GM18520 (cell line): ENCODE data around the gene ATXN7.

ENCODE experiments used
- ATAC-seq: cut with Tn5 transposase; IDR thresholded peaks from one replicate; pipeline ENCODE4 v1.9.1; 2021; ENCODE audit not compliant: unreplicated experiment

ATXN7 gene, protein sequence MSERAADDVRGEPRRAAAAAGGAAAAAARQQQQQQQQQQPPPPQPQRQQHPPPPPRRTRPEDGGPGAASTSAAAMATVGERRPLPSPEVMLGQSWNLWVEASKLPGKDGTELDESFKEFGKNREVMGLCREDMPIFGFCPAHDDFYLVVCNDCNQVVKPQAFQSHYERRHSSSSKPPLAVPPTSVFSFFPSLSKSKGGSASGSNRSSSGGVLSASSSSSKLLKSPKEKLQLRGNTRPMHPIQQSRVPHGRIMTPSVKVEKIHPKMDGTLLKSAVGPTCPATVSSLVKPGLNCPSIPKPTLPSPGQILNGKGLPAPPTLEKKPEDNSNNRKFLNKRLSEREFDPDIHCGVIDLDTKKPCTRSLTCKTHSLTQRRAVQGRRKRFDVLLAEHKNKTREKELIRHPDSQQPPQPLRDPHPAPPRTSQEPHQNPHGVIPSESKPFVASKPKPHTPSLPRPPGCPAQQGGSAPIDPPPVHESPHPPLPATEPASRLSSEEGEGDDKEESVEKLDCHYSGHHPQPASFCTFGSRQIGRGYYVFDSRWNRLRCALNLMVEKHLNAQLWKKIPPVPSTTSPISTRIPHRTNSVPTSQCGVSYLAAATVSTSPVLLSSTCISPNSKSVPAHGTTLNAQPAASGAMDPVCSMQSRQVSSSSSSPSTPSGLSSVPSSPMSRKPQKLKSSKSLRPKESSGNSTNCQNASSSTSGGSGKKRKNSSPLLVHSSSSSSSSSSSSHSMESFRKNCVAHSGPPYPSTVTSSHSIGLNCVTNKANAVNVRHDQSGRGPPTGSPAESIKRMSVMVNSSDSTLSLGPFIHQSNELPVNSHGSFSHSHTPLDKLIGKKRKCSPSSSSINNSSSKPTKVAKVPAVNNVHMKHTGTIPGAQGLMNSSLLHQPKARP

DNA sequence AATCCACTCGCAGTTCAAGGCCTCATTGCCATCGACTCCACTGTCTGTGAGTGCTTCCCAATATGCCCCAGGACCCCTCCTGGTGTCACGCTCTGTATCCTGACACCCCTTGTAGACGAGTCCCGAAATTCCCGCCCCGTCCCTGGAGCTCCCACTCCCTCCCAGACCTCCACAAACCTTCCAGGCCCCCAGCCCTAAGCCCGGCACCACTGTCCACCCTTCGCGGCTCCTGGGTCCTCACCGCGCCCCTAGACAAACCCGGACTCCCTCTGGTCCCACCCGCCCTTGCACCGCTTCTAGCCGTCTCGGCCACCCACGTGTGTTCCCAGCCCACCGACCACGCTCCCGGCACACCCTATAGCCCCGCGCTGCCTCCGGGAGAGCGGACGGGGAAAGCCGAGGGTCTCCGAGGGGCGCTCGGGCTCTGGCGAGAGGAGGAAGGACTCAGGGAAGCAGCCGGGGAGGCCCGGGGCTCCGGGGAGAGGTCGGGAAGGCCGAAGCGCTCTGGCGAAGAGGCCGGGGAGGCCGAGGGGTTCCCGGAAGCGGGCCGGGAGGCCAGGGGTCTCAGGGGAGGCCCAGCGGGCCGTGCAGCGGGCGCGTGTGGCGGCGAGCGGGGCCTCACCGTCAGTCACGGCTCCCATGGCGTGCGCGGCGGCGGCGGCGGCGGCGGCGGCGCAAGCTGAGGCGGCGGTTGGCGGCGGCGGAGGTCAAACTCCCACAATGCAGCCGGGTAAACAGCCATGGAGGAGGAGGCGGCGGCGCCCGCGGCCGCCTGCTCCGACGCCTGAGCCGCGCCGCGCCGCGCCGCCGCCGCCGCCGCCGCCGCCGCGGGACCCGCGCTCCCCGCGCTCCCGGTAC, at the start of gene ATXN7, which contains the start of gene THOC7:
Gene ATXN7 (plus strand): TSS at position 718 of the 858 bp plus-strand sequence. CDS start 48,732 bp downstream, outside the sequence.
Gene THOC7 (minus strand): TSS at position 656 of the 858 bp plus-strand sequence. CDS start 15 bp downstream, at position 641.
- ATAC-seq, result peak; percentile 51

DNA sequence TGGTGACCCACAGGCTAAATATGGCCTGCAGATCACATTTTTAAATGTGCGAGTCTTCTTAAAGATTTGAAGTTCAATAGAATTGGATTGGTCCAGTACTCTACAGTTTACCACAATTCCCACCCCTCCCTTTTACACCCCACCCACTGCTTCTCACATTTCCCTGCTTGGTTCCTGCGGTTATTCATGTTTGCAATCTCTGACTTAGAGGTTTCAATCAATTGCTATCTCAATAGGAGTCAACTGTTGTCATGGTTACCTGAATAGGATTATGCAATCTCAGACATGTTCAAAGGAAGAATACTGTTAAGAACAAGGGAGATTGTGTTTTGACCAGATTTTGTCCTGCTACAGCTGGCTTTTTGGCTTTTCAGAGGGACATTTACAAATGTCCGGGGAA, 49.4 kb upstream of the ATXN7 start:
- ATAC-seq, result no peak

- no peak for ATAC-seq
These were observed 46.4 kb upstream of the ATXN7 start for GRCh38 chr3:63817225-63817624.

DNA sequence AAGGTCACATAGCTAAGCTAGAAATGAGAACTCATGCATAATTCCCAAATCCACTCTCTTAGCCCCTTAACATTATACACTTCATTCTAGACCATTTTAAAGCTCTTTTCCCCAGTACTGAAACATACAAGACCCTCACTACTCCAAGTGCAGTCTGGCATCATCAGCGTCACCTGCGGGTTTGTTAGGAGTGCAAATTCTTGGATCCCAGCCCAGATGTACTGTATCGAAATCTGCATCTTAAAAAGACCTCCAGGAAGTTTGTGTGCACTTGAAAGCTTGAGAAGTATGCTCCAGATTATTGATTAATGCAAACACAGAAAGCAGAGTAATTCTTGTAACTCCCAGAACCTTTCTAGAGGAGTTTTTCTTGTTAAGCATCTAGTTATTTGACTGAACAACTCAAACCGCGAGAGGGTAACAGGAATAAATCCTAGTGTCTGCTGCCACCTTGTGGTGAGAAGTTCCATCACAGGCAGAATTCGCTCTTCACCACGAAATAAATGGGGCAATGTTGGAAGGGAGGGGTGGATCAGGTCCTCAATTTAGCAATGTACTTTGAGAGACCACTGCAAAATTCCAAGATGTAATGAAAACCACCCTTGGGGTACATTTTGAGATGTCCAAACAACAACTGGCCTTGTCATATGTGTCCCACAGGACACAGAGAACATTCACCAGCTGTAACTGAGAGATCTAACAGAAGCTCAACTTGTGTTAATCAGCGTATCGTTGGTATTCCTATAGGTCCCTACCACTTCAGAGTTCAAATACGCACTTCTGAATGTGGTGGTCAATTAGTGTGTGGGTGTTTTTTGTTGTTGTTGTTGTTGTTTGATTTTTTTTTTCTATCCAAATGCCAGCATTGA, 45.2 kb upstream of the ATXN7 start:
- ATAC-seq, result peak; percentile 43

GRCh38 chr3:63819151-63819398, 44.6 kb upstream of the ATXN7 start, which contains the start of gene C3orf49:
Gene C3orf49 (plus strand): TSS chr3:63819299. CDS start chr3:63819472, 173 bp downstream.
- ATAC-seq, result no peak

- ATAC-seq, result no peak
These were observed 39.4 kb upstream of the ATXN7 start for GRCh38 chr3:63824309-63824708.

- no peak for ATAC-seq
These were observed 33.1 kb upstream of the ATXN7 start for GRCh38 chr3:63830526-63830925.

DNA sequence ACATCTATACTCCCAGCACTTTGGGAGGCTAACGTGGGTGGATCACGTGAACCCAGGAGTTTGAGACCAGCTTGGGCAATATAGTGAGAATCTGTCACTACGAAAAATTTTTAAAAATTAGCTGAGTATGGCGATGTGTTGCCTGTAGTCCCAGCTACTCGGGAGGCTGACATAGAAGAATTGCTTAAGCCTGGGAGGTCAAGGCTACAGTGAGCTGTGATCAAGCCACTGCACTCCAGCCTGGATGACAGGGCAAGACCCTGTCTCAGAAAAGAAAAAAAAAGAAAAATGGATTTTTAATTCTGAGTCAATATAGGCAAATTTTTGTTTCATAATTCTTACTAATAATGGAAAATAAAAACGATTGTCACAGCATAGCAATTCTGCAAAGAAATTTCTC, 31.3 kb upstream of the ATXN7 start:
- no peak for ATAC-seq

DNA sequence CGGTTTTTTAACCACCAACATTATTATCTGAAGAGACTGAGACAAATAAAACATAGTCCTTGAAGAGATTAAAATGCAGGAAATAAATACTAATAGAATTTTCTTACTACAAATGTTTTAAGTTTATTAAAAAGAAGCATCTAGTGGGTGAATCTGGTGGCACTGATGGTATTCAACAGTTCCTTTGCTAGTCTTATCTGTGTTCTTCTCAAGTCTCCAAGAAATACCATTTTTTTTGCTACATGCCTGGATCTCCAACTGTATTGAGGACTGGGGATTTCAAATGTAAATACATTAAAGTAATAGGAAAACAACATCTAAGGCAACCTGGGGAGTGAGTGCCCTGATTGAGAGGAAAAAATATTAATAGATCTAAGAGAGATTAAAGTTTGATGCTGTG, 22.0 kb upstream of the ATXN7 start:
- ATAC-seq, result no peak

DNA sequence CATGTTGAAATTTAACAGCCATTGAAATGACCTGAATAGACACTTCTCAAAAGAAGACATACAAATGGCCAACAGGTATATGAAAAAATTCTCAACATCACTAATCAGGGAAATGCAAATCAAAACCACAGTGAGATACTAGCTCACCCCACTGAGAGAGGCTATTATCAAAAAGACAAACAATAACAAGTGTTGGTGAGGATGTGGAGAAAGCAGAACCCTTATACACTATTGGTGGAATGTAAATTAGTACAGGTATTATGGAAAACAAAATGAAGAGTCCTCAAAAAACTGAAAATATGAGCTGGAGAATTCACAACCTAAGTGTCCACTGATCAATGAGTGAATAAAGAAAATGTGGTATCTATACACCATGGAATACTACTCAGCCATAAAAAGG, 21.5 kb upstream of the ATXN7 start:
- ATAC-seq, result no peak

DNA sequence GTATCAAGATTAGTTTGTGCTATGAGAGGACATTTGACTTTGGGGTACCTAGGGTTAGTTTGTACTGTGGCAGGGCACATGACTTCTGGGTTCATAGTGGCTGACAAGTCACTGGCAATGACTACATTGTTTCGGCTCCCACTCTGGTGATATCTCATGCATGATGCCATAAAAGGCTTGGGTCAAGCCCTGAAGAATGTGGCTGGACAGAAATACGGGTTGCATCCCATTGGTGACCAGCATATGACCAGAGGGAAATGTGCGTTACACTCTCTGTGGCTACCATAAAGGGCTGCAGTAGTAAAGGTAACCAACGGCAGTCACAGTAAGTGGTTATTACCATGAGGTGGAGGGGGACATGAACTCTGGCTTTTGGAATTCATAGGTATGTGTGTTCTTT, 18.5 kb upstream of the ATXN7 start:
- no peak for ATAC-seq

DNA sequence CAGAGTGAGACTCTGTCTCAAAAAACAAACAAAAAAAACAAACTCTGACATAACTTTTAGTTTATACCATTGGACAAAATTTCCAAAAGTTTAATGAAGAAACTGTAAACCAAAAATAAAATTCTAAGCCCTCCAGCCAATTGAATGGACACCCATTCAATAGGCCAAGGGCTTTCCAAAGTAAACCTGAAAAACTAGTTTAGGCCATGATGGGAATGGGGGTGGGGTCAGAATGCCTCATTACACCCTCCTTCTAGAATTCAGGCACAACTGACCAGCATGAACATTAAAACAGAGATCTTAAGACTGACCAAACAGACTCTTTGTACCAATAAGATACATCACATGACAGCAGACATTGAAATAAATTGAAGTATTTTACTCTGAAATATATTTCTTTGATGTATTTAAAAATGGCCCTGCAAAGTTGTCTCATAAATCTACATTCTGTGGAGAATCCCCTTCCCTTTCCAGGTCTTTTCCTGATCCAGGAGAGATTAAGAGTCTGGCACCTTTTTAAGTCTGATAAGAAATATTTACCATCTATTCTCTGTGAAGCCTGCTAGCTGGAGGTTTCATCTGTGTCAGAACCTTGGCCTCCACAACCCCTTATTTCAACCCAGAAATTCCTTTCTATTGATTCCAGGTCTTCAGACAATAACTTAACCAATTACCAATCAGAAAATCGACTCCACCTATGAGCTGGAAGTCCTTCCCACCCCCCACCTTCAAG, 15.8 kb upstream of the ATXN7 start:
- no peak for ATAC-seq

DNA sequence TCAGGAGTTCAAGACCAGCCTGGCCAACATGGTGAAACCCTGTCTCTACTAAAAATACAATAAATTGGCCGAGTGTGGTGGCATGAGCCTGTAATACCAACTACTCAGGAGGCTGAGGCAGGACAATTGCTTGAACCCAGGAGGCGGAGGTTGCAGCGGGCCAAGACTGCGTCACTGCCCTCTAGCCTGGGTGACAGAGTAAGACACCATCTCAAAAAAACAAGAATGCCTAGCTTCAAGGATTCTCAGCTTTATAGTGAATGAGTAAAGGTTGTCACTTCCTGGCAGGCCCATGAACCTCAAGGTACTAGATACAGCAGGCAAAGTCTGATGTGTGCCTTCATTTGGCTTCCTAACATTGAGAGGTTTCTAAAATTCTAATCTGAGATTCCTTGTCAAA, 14.5 kb upstream of the ATXN7 start:
- no peak for ATAC-seq

DNA sequence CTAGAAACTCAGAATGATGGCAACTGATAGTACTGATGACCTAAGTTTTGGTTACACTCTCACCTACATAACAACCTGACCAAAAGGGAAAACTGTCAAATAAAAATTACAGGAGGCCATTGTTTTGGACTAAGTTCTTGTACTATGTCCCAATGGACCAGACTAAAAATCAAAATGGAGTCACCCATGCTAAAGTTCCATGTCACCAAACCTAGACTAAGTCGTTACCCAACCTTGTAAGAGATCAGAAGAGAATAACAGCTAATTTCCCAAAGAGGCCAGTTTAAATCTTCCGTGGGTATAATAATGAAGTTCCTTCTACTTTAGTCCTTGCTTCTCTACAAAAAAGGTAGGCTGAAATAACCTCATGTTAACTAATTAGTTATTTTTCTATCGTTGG, 12.4 kb upstream of the ATXN7 start:
- no peak for ATAC-seq

GRCh38 chr3:63853106-63853505, 10.6 kb upstream of the ATXN7 start:
- ATAC-seq, result no peak

GRCh38 chr3:63855333-63855940, 8.2 kb upstream of the ATXN7 start:
- ATAC-seq, result no peak

DNA sequence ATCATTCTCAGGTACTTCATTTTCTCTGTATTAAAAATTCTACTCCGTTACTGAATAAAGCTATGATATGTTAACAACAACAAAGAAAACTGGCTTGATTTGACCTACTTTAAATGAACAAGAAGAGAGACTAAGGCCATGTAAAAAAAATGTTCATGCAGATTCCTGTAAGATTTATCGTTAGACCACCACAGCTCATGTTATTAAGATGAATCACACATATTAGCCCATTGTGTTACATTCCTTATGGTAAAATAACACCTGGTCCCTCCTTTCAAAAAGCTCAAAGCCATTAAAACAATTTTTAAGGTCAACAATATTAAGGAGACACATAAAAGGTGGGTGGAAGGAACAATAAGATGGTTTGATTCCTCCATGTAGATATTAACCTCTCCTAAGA, 6.4 kb upstream of the ATXN7 start:
- ATAC-seq, result no peak

DNA sequence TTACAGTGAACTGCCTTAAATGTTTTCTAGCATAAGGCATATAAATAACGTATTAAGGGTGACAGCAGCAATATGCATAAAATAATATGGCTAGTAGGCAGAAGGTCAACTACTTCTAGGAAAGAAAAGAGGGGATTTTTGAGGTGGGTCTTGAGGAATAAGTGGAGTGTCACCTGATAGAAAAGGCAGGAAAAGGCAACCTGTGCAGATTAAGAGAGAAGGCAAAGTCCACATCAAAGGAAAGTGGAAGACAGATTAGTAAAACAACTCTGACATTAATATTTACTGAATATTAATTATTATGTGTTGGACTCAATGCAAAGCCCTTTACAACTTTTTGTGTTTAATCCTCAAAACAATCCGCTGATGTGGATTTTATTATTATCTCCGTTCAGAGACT, 2.9 kb upstream of the ATXN7 start:
- ATAC-seq, result no peak

DNA sequence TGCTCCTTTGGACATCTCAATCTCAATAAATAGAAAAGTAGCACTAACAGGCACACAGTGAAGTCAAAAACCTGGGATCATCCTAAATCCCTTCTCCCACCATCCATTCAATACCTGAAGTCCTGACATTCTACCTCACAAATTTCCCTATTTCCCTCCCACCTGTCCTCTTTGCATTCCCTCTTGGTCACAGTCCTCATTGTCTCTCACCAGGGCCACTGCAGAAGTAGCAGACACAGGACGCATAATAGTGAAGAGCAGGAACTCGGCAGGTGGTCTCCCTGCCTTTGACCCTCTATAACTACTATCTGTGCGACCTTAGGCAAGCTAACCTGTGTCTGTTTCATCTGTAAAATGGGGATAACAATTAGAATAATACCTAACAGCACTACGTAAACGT, 2.4 kb upstream of the ATXN7 start:
- no peak for ATAC-seq
